ENCODE data around the gene AGO1.
"Not testable (repeated sequence)": the region's sequence is repeated elsewhere in the genome, so short reads cannot be mapped to it uniquely, and the experiment has no call there.

AGO1 gene

DNA sequence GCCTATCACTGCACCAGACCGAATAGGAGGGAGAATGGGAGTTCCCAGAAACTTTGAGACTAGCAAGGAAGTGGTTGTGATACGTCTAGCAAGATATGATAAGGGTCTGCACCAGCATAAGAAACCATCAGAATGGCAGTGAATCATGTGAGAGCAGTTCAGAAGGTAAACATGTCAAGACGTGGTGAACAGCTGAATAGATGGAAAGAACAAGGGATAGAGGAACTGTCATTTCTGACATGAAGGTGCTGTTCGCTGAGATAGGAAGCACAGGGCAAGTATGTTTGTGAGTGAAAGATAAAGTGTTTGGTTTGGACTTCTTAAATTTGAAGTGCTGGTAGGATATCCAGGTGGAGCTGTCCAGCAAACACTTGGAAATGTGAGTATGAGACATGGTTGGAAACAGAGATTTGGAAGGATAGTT lies 1.1 kb upstream of the AGO1 start:
- H3K4me1 Mint-ChIP-seq (ENCODE audit: low read depth in 2 of 2): peaks cover 26 to 30% of the 10 kb centered on the region in 2 donors
- no peaks in the 10 kb centered on the region for H3K36me3 Mint-ChIP-seq (ENCODE audit: insufficient read depth)
- DNase-seq (no peak), ATAC-seq (replicated peaks) (no peak)
- H3K4me3 Mint-ChIP-seq: peak overlapping the region; percentile 48 to 98
- peaks cover 0 to 6% of the 10 kb centered on the region in 2 donors for H3K27me3 Mint-ChIP-seq
- H3K27ac Mint-ChIP-seq: peak overlapping the region in 1 of 2 donors; percentile 29
- no peaks in the 10 kb centered on the region for H3K9me3 Mint-ChIP-seq

DNA sequence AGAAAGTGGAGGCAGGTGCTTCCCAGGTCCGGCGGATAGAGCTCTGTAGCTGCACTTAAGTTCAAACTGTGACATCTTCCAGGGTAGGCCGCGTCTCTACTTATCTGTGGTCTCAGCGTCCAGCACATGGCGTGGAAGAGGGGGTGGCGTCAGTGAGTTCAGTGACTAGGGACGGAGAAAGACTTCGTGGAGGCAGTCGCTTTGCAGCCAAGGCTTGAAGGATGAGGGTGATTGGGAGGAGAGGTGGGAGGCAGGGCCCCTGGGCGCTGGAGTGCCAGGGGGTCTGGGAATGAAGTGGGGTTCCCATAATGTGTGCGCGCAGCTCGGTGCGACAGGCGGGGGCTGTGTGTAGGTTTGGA lies 444 bp upstream of the AGO1 start:
- H3K36me3 Mint-ChIP-seq (ENCODE audit: insufficient read depth): no peaks in the 10 kb centered on the region
- no peak for ATAC-seq (replicated peaks)
- H3K27me3 Mint-ChIP-seq: peaks cover 0 to 6% of the 10 kb centered on the region in 2 donors
- no peaks in the 10 kb centered on the region for H3K9me3 Mint-ChIP-seq
- no peak for DNase-seq
- peak overlapping the region; percentile 48 to 98 for H3K4me3 Mint-ChIP-seq
- H3K4me1 Mint-ChIP-seq (ENCODE audit: low read depth in 2 of 2): peaks cover 31 to 37% of the 10 kb centered on the region in 2 donors
- peak overlapping the region; percentile 29 to 93 for H3K27ac Mint-ChIP-seq

- H3K27ac Mint-ChIP-seq: peak overlapping the region; percentile 93
- peaks cover 33 to 43% of the 10 kb centered on the region in 2 donors for H3K4me1 Mint-ChIP-seq (ENCODE audit: low read depth in 2 of 2)
- DNase-seq (peak in 2 of 3 experiments; percentile 14), ATAC-seq (replicated peaks) (no peak)
- H3K27me3 Mint-ChIP-seq: peaks cover 0 to 6% of the 10 kb centered on the region in 2 donors
- H3K4me3 Mint-ChIP-seq: peak overlapping the region; percentile 98 to 99
- H3K36me3 Mint-ChIP-seq (ENCODE audit: insufficient read depth): peaks cover 8% of the 10 kb centered on the region
- no peaks in the 10 kb centered on the region for H3K9me3 Mint-ChIP-seq
Measured at GRCh38 chr1:35883635-35884101, 659 bp downstream of the AGO1 start.

GRCh38 chr1:35884934-35885333 lies 1.9 kb downstream of the AGO1 start:
- Mint-ChIP-seq H3K27me3 (peaks cover 0 to 6% of the 10 kb centered on the region in 2 donors), H3K9me3 (no peaks in the 10 kb centered on the region), H3K4me1 (ENCODE audit: low read depth in 2 of 2) (peaks cover 33 to 46% of the 10 kb centered on the region in 2 donors), H3K27ac (no peak overlapping the region), H3K36me3 (ENCODE audit: insufficient read depth) (peaks cover 16% of the 10 kb centered on the region), H3K4me3 (no peak overlapping the region)
- no peak for ATAC-seq (replicated peaks)
- DNase-seq: no peak

DNA sequence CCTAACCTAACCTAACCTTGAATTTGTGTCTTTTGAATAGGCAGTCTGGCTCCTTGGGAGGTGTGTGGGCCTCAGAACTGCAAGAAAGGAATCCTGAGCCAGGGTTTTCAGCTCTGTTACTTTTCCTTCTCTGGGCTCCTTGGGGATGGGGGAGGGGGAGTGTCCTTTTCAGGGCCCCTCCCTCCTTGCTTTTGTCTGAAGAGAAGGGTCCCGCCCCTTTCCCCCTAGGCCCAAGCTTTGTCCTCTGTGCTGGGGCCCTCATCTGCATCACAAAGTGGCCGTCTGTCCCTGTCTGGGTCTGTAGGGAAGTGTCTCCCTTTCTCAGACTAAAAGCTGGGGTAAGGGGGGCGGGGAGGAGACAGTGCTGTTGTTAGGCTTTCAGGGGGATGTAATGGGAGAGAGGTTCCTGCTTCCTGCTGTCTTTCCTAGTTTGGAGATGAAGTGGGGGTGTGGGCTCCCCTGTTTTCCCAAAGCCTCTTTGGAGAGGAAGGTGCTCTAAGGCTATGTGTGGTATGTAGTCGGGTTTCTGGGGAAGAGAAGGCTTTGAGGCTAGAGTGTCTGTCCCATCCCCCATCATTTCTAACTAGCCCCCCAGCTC lies 3.1 kb downstream of the AGO1 start:
- no peak for ATAC-seq (replicated peaks)
- peaks cover 27% of the 10 kb centered on the region for H3K36me3 Mint-ChIP-seq (ENCODE audit: insufficient read depth)
- H3K27ac Mint-ChIP-seq: peak overlapping the region; percentile 5 to 59
- no peak for DNase-seq
- H3K27me3 Mint-ChIP-seq: peaks cover 0 to 6% of the 10 kb centered on the region in 2 donors
- peaks cover 33 to 46% of the 10 kb centered on the region in 2 donors for H3K4me1 Mint-ChIP-seq (ENCODE audit: low read depth in 2 of 2)
- H3K9me3 Mint-ChIP-seq: no peaks in the 10 kb centered on the region
- H3K4me3 Mint-ChIP-seq: no peak overlapping the region

DNA sequence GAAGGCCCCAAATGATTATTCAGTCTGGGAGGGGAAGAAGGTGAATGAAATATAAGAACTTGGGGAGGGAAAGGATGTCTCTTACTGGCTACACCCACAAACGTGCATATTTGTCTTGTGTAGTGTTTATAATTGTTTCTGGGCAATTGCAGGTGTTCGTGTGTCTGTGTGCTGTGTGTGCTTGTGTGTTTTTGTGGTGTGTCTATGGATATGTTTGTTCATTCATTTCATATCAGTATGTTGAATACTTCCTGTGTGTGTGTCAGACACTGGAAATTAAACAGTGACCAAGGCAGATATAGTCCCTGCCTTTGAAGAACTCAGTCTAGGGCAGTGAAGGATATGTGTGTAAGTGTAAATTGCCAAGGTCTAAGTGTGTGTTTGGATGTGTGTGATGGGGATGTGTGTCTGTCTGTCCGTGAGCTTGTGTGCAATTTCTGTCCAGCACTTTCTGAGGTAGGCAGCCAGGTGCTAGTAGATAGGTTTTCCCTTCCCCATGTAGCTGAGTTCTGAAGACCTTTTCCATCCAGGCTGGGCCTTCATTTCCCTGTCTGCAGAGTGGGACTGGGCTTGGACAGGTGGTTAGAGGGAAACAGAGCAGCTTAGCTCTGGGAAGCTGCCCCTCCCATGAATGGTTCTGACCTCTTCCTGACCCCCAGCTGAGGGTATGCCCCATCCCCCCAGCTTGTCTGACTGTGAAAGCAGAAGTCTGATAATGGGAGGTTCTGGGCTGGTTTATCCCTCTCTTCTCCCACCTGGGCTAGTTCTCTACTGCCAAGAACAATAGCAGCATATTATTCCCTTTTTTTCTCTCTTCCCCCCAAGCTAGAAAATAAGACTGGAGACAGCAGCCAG lies 3.8 kb downstream of the AGO1 start:
- peaks cover 0 to 5% of the 10 kb centered on the region in 2 donors for H3K27me3 Mint-ChIP-seq
- ATAC-seq (replicated peaks) (no peak), DNase-seq (no peak)
- peak overlapping the region; percentile 5 to 59 for H3K27ac Mint-ChIP-seq
- H3K9me3 Mint-ChIP-seq: no peaks in the 10 kb centered on the region
- H3K36me3 Mint-ChIP-seq (ENCODE audit: insufficient read depth): peaks cover 31% of the 10 kb centered on the region
- H3K4me1 Mint-ChIP-seq (ENCODE audit: low read depth in 2 of 2): peaks cover 33 to 46% of the 10 kb centered on the region in 2 donors
- H3K4me3 Mint-ChIP-seq: no peak overlapping the region

DNA sequence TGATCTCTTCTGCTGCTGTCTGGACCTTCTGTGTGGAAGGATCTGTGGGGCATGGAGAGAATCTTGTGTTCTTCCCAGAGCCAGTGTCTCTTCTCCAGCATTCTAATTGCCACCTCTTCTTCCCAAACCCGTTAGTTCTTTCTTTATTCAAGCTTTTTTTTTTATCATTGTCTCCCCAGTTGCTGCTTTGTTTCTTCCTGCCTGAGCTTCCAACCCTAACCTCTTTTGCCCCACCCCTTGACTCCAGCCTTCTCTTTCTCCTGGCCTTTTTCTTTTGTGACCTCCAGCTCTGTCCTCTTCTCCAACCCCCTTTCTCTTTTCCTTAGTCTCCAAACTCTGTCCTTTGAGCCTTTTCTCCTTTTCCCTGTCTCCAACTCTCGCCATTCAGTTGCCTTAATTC lies 4.5 kb downstream of the AGO1 start:
- ATAC-seq (replicated peaks) (no peak), DNase-seq (no peak)
- Mint-ChIP-seq H3K27ac (peak overlapping the region; percentile 5 to 59), H3K4me1 (ENCODE audit: low read depth in 2 of 2) (peaks cover 29 to 39% of the 10 kb centered on the region in 2 donors), H3K27me3 (no peaks in the 10 kb centered on the region), H3K36me3 (ENCODE audit: insufficient read depth) (peaks cover 35% of the 10 kb centered on the region), H3K4me3 (no peak overlapping the region), H3K9me3 (no peaks in the 10 kb centered on the region)

DNA sequence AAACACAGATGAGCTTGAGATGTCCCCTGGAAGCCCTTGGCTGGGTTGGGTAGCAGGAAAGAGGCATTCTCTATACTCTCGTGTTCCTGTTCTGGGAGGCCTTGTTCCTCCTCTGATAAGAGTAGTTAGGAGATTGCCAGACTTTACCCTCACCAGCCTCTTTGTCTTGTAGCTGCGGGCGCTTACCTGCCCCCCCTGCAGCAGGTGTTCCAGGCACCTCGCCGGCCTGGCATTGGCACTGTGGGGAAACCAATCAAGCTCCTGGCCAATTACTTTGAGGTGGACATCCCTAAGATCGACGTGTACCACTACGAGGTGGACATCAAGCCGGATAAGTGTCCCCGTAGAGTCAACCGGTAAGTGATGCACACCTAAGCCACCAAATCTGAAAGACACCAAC lies 5.2 kb downstream of the AGO1 start:
- Mint-ChIP-seq H3K4me3 (no peak overlapping the region), H3K27me3 (no peaks in the 10 kb centered on the region), H3K9me3 (no peaks in the 10 kb centered on the region), H3K27ac (no peak overlapping the region), H3K4me1 (ENCODE audit: low read depth in 2 of 2) (peaks cover 24 to 37% of the 10 kb centered on the region in 2 donors), H3K36me3 (ENCODE audit: insufficient read depth) (peaks cover 40% of the 10 kb centered on the region)
- ATAC-seq (replicated peaks): no peak
- DNase-seq: no peak

DNA sequence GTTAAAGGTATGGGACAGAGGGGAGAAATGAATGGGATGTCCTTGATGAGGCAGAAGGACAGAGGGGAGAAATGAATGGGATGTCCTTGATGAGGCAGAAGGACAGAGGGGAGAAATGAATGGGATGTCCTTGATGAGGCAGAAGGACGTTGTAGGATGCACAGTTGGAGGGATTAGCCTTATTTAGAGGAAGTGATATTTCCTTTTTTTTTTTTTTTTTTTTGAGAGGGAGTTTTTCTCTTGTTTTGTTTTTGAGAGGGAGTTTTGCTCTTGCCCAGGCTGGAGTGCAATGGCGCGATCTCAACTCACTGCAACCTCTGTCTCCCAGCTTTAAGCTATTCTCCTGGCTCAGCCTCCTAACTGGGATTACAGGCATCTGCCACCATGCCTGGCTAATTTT lies 6.0 kb downstream of the AGO1 start:
- DNase-seq; H3K4me3 Mint-ChIP-seq; ATAC-seq (replicated peaks); H3K27me3 Mint-ChIP-seq; H3K9me3 Mint-ChIP-seq: not testable (repeated sequence)
- Mint-ChIP-seq H3K27ac (peak overlapping the region in 1 of 2 donors; percentile 6), H3K36me3 (ENCODE audit: insufficient read depth) (peaks cover 42% of the 10 kb centered on the region), H3K4me1 (ENCODE audit: low read depth in 2 of 2) (peaks cover 21 to 32% of the 10 kb centered on the region in 2 donors)

DNA sequence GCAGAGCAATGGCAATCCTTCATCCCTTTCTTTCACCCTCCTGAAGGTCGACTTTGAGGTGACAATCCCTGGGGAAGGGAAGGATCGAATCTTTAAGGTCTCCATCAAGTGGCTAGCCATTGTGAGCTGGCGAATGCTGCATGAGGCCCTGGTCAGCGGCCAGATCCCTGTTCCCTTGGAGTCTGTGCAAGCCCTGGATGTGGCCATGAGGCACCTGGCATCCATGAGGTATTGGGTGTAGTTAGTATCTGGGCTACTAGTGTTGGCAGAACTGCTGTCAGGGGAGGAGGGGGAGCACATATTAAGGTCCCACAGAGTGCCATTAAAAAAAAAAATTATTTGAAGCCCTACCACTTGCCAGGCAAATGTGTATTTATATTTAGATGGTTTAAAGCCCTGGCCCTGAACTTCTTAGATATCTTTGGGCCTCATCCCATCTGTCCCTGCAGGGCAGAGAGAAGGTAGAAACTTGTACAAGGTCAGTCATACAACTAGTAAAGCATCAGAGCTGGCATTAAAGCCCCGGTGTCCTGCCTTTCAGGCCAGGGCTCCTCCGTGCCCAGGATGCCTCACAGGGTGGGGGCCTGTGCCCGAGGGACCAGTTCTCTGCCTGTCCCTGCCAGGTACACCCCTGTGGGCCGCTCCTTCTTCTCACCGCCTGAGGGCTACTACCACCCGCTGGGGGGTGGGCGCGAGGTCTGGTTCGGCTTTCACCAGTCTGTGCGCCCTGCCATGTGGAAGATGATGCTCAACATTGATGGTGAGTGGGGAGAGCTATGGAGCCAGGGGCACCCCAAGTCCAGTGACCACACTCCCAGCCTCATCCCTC lies 10.3 kb downstream of the AGO1 start:
- H3K27me3 Mint-ChIP-seq: no peaks in the 10 kb centered on the region
- H3K27ac Mint-ChIP-seq: no peak overlapping the region
- no peak for ATAC-seq (replicated peaks)
- peaks cover 54% of the 10 kb centered on the region for H3K36me3 Mint-ChIP-seq (ENCODE audit: insufficient read depth)
- peaks cover 0 to 6% of the 10 kb centered on the region in 2 donors for H3K4me1 Mint-ChIP-seq (ENCODE audit: low read depth in 2 of 2)
- H3K9me3 Mint-ChIP-seq: no peaks in the 10 kb centered on the region
- no peak overlapping the region for H3K4me3 Mint-ChIP-seq
- no peak for DNase-seq

DNA sequence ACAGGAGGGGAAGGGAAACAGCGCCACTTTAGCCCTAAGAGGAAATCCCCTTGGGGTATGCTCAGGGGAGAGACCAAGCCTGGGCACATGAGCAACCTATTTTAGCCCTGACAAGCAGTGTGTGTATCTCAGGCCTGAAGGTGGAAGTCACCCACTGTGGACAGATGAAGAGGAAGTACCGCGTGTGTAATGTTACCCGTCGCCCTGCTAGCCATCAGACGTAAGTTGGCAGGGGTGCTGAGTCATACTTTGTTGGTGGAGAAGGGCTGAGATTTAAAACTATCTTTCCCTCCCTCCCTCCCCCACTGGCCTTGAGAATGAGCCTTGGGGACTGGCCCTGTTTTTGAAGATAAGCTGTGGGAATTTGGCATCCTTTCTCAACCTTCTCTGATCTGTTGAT lies 11.2 kb downstream of the AGO1 start:
- Mint-ChIP-seq H3K4me3 (no peak overlapping the region), H3K9me3 (no peaks in the 10 kb centered on the region), H3K4me1 (ENCODE audit: low read depth in 2 of 2) (no peaks in the 10 kb centered on the region), H3K27me3 (no peaks in the 10 kb centered on the region), H3K36me3 (ENCODE audit: insufficient read depth) (peaks cover 51% of the 10 kb centered on the region), H3K27ac (no peak overlapping the region)
- DNase-seq (no peak), ATAC-seq (replicated peaks) (peak; percentile 56)

GRCh38 chr1:35894656-35895055 lies 11.6 kb downstream of the AGO1 start:
- ATAC-seq (replicated peaks) (no peak), DNase-seq (no peak)
- no peaks in the 10 kb centered on the region for H3K27me3 Mint-ChIP-seq
- no peak overlapping the region for H3K4me3 Mint-ChIP-seq
- H3K9me3 Mint-ChIP-seq: no peaks in the 10 kb centered on the region
- no peaks in the 10 kb centered on the region for H3K4me1 Mint-ChIP-seq (ENCODE audit: low read depth in 2 of 2)
- peaks cover 48% of the 10 kb centered on the region for H3K36me3 Mint-ChIP-seq (ENCODE audit: insufficient read depth)
- H3K27ac Mint-ChIP-seq: no peak overlapping the region

GRCh38 chr1:35899941-35900340 lies 16.9 kb downstream of the AGO1 start:
- no peak for ATAC-seq (replicated peaks)
- Mint-ChIP-seq H3K9me3 (no peaks in the 10 kb centered on the region), H3K4me1 (ENCODE audit: low read depth in 2 of 2) (no peaks in the 10 kb centered on the region), H3K36me3 (ENCODE audit: insufficient read depth) (peaks cover 41% of the 10 kb centered on the region), H3K27me3 (no peaks in the 10 kb centered on the region), H3K4me3 (no peak overlapping the region), H3K27ac (no peak overlapping the region)
- DNase-seq: no peak
